CD4-positive, alpha-beta T cell (primary cell): ENCODE measurements around the gene SRBD1. TPM values are rescaled to one million over a fixed set of nuclear protein-coding genes. Genes with fewer than 3 reads are reported as not detected.

ENCODE experiments used
- ATAC-seq: fragments of 200-7000 bp; cut with Tn5 transposase; one replicate; pipeline ENCODE4 v1.10.0; 2022; ENCODE audit warnings: mild to moderate bottlenecking; ENCODE audit not compliant: poor library complexity
- CTCF ChIA-PET: fragments of 350-600 bp; sonication (Branson Sonifier 250); formaldehyde crosslinking; loops from one replicate; lab custom pipeline; 2021; ENCODE audit warnings: antibody characterized with exemption, inconsistent platforms; lab: Charles Lee
- POLR2A ChIA-PET: fragments of 350-600 bp; sonication (Branson Sonifier 250); formaldehyde crosslinking; loops from one replicate; lab custom pipeline; 2021; ENCODE audit warnings: antibody characterized with exemption, inconsistent platforms; lab: Charles Lee
- DNase-seq, 14 experiments: peaks; one replicate each; pipeline ENCODE4 v3.0.0-alpha.2; 2013 to 2020; ENCODE audit warnings: mixed read lengths in 2 of 14
- H3K27ac ChIP-seq, 2 donors: one replicate each; pipeline versions ENCODE4 v1.5.1 to v1.7.0; 2013; ENCODE audit warnings: low read length in 2 of 2, low read depth in 1 of 2, mild to moderate bottlenecking in 1 of 2
- H3K27me3 ChIP-seq, 2 experiments: 1 replicate in 1 of 2; 2 replicates in 1 of 2; pipeline versions ENCODE4 v1.6.1 to v1.7.0; 2013; ENCODE audit warnings: low read length in 2 of 2, control low read depth in 1 of 2, mild to moderate bottlenecking in 1 of 2, moderate library complexity in 1 of 2; ENCODE audit not compliant: insufficient read depth in 2 of 2, control insufficient read depth in 1 of 2
- H3K36me3 ChIP-seq: one replicate; pipeline ENCODE4 v1.6.1; 2013; ENCODE audit warnings: low read length, control low read depth; ENCODE audit not compliant: insufficient read depth
- H3K4me1 ChIP-seq: one replicate; pipeline ENCODE4 v1.6.1; 2013; ENCODE audit warnings: low read length, control low read depth; ENCODE audit not compliant: insufficient read depth
- H3K4me3 ChIP-seq: one replicate; pipeline ENCODE4 v1.5.1; 2013; ENCODE audit warnings: mild to moderate bottlenecking, low read length, moderate library complexity
- H3K9me3 ChIP-seq, 2 experiments: 1 replicate in 1 of 2; 2 replicates in 1 of 2; pipeline versions ENCODE4 v1.6.1 to v1.7.0; 2013; ENCODE audit warnings: low read length in 2 of 2, mild to moderate bottlenecking in 2 of 2, control low read depth in 1 of 2, moderate library complexity in 1 of 2; ENCODE audit not compliant: control insufficient read depth in 1 of 2, insufficient read depth in 1 of 2
- H3K27ac Mint-ChIP-seq: one replicate; pipeline ENCODE4 v1.8.0; 2020; ENCODE audit warnings: mixed read lengths
- H3K27me3 Mint-ChIP-seq: one replicate; pipeline ENCODE4 v1.8.0; 2021; ENCODE audit warnings: mixed read lengths
- H3K36me3 Mint-ChIP-seq: one replicate; pipeline ENCODE4 v1.8.0; 2021; ENCODE audit warnings: low read depth, mixed read lengths
- H3K4me1 Mint-ChIP-seq: one replicate; pipeline ENCODE4 v1.8.0; 2021; ENCODE audit warnings: low read depth, mixed read lengths
- H3K4me3 Mint-ChIP-seq: one replicate; pipeline ENCODE4 v1.8.0; 2020; ENCODE audit warnings: mild to moderate bottlenecking, mixed read lengths
- H3K9me3 Mint-ChIP-seq: one replicate; pipeline ENCODE4 v1.8.0; 2020; ENCODE audit warnings: mixed read lengths
- CTCF ChIP-seq: fragments of 200-600 bp; IDR thresholded peaks from one replicate; pipeline ENCODE4 v1.8.0; 2022; ENCODE audit warnings: antibody characterized with exemption, mild to moderate bottlenecking
- intact Hi-C, 2 experiments: fragments of 100-400 bp; cut with DNase I in 1 of 2; cut with micrococcal nuclease in 1 of 2; formaldehyde crosslinking; loops; one replicate each; pipeline versions ENCODE4 v1.15.1 to v1.9.0; 2023 to 2025; cut with DNase I, micrococcal nuclease
- total RNA-seq, 174 experiments: library from RNA in 2 of 174; stranded (reverse) in 2 of 174; gene quantifications; one replicate each; pipeline ENCODE4 v1.2.3 and lab custom pipeline; 2021 to 2026

Gene SRBD1
- total RNA-seq, 2 experiments from 2014 or later = 14.2 to 16.0 TPM

DNA sequence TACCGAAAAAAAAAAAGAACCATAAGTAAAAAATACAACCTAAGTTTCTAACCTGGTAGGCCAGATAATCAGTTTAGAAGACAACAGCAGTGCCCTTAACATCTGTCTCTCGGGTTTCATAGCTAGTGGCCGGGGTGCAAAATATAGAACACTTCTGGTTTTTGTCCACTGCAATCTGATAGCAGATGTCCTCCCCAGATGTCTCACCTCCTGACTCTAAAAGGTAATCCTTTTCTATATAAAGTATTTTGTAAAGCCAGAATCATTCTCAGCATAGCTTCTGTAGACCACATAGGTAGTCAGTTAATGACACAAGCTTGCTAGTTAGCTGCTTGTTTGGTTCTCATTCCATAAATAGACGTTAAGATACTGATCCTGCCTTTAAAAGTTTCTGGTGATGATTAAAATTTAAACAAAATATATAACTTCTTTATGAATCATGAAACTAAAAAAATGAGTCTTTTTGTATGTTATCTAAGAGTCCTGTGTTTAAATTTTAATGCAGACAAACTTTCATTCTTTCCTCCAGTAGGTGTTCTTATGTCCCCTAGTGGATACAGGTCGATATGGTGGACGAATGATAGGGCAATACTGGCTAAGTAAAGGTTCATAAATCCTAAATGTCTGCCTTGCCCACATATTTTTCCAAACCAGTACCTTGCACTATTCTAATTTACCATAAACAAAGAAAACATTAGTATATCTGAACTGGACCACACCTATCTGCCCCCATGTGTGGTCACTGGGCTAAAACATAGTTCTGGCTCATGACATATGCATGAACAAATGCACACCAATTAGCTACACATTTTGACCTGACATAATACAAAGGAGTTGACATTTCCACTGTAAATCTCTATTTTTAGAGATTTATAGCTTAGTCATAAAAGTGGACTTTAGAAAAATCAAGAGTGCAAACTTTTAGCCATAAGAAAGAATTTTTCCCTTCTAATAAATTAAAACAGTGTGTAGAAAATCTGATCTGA is 171.0 kb downstream of the SRBD1 start:
- Histone ChIP-seq H3K4me3 (no peak overlapping the region), H3K27me3 (no peaks in the 10 kb centered on the region), H3K36me3 (no peaks in the 10 kb centered on the region), H3K9me3 (peaks cover 0 to 3% of the 10 kb centered on the region in 2 experiments), H3K4me1 (no peaks in the 10 kb centered on the region), H3K27ac (no peak overlapping the region)
- TF ChIP-seq CTCF = no peak
- intact Hi-C loops = no loop called here
- CTCF ChIA-PET = no interaction called here
- ATAC-seq (no peak), DNase-seq (no peak)
- Mint-ChIP-seq H3K9me3 (peaks cover 6% of the 10 kb centered on the region), H3K4me1 (no peaks in the 10 kb centered on the region), H3K36me3 (peaks cover 62% of the 10 kb centered on the region), H3K4me3 (no peak overlapping the region), H3K27ac (no peak overlapping the region), H3K27me3 (no peaks in the 10 kb centered on the region)
- POLR2A ChIA-PET = interaction anchor here (0.6 kb wide), 1 partner anchor 68 kb away, joined by 3 read pairs; no protein-coding TSS in a partner anchor

GRCh38 chr2:45438872-45439665 is 172.0 kb downstream of the SRBD1 start:
- Histone ChIP-seq H3K27ac (no peak overlapping the region), H3K4me1 (no peaks in the 10 kb centered on the region), H3K4me3 (no peak overlapping the region), H3K9me3 (peaks cover 0 to 3% of the 10 kb centered on the region in 2 experiments), H3K36me3 (no peaks in the 10 kb centered on the region), H3K27me3 (no peaks in the 10 kb centered on the region)
- ChIA-PET CTCF (no interaction called here), POLR2A (interaction anchor here (0.6 kb wide), 1 partner anchor 69 kb away, joined by 3 read pairs; no protein-coding TSS in a partner anchor)
- H3K36me3 Mint-ChIP-seq = peaks cover 67% of the 10 kb centered on the region
- intact Hi-C loops = no loop called here
- no peaks in the 10 kb centered on the region for H3K4me1 Mint-ChIP-seq
- H3K27ac Mint-ChIP-seq = no peak overlapping the region
- TF ChIP-seq CTCF = no peak
- ATAC-seq (no peak), DNase-seq (no peak)
- H3K4me3 Mint-ChIP-seq = no peak overlapping the region
- peaks cover 6% of the 10 kb centered on the region for H3K9me3 Mint-ChIP-seq
- no peaks in the 10 kb centered on the region for H3K27me3 Mint-ChIP-seq

GRCh38 chr2:45436456-45436855 is 174.6 kb downstream of the SRBD1 start:
- POLR2A ChIA-PET = no interaction called here
- no peaks in the 10 kb centered on the region for H3K27me3 ChIP-seq
- no peak for DNase-seq
- no peaks in the 10 kb centered on the region for H3K4me1 Mint-ChIP-seq
- peaks cover 75% of the 10 kb centered on the region for H3K36me3 Mint-ChIP-seq
- CTCF ChIA-PET = no interaction called here
- H3K36me3 ChIP-seq = no peaks in the 10 kb centered on the region
- no peak overlapping the region for H3K27ac Mint-ChIP-seq
- no peak for ATAC-seq
- peaks cover 7% of the 10 kb centered on the region for H3K9me3 Mint-ChIP-seq
- intact Hi-C loops = no loop called here
- H3K4me1 ChIP-seq = no peaks in the 10 kb centered on the region
- TF ChIP-seq CTCF = no peak
- H3K9me3 ChIP-seq = peaks cover 0 to 3% of the 10 kb centered on the region in 2 experiments
- no peak overlapping the region for H3K27ac ChIP-seq
- H3K4me3 ChIP-seq = no peak overlapping the region
- no peaks in the 10 kb centered on the region for H3K27me3 Mint-ChIP-seq
- no peak overlapping the region for H3K4me3 Mint-ChIP-seq
